ENCODE results near the gene SLC7A4.
"Not testable (repeated sequence)": the region's sequence is repeated elsewhere in the genome, so short reads cannot be mapped to it uniquely, and the experiment has no call there.

The SLC7A4 gene

DNA sequence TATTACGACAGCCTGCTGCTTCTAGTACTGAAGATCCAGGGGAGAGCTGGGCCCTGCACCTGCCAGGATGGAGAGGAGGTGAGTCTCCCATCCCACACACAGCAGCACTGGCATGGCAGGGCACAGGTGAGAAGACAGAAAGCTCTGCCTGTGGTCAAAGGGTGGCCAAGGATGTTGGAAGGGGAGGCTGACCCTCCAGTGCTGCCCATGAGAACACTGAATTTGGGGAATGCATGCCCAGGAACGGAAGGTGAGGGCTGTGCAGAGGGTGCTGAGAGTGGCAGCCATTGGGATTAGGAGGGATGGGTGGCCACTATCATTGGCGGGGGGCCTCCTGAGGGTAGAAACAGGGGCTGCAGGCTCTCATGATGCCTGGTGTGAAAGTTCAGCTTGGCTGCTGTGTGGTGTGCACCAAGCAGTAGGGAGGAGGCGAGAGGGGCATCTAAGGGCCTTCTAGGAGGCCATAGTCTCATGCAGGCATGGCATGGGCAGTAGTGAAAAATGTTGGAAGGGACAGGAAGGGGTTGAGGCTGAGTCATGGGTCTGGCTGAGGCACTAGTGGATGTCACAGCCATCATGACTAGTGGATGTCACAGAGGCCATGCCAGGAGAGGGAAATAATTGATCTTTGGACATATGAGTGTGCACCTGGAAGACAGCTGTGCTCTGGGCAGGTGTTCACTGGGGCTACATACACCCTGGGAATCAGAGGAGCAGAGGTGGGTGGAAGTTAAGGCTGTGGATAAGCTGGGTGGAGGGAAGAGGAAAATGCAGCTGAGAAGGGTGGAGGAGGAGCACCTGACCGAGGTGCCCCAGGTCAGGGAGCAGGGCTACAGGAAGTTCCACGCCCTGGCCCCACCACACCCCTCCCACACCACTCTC lies 10.9 kb upstream of the SLC7A4 start:
- DNase-seq (ENCODE audit: low spot score): no peak

DNA sequence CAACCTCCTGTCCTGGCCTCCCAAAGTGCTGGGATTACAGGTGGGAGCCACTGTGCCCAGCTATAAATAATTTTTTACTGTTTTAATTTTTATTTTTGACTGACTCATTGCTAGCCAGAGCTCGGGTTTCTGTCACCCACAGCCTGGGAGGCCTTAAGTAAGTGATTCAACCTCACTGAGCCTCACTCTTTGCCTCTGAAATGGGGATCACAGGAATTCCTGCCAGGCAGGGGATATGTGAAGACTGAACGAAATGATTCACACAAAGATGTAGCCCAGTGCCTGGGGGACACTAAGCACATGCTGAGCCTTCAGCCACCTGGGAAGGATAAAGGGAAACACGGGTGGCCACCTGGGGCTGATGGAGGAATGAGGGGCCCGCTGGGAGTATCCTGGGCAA lies 9.6 kb upstream of the SLC7A4 start:
- no peak for DNase-seq (ENCODE audit: low spot score)

DNA sequence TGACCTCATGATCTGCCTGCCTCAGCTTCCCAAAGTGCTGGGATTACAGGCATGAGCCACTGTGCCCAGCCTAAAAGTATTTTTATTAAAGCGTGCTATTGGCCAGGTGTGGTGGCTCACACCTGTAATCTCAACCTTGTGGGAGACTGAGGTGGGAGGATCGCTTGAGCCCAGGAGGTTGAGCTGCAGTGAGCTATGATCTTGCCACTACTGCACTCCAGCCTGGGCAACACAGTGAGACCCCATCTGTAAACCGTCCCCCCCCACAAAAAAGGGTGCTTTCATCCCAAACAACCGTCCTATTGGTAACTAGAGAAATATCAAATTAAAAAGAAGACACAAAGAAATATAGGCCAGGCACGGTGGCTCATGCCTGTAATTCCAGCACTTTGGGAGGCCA lies 6.8 kb upstream of the SLC7A4 start:
- not testable (repeated sequence) for DNase-seq (ENCODE audit: low spot score)

DNA sequence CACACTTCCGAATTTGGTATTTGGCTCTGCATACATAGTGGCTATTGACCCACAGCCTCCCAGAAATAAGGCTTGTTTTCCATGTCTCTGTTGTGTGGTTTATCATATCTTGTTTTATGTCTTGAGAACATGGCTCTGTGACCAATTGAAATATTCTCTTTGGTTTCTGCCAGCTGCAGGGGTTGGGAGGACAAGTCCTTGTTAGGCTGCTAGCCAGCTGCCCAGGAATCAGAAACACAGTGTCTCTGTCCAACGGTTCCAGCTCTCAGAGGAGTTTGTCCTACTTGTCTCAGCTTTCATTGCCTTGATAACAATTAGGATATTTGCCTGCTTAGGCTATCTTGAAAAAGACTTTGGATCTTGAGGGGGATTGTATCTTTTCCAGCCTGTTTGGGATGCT lies 6.0 kb upstream of the SLC7A4 start:
- no peak for DNase-seq (ENCODE audit: low spot score)

DNA sequence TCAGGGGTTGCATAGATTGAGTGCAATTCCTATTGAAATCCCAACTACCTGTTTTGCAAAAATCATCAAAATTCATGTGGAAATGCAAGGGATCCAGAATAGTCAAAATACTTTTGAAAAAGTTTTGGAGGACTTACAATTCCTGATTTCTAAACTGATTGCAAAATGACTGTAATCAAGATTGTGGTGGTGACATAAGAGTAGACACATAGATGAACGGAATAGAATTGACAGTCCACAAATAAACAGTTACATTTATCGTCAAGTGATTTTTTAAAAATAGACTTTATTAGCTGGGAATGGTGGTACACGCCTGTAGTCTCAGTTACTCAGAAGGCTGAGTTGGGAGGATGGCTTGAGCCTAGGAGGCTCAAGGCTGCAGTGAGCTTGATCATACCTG lies 2.6 kb upstream of the SLC7A4 start:
- no peak for DNase-seq (ENCODE audit: low spot score)

DNA sequence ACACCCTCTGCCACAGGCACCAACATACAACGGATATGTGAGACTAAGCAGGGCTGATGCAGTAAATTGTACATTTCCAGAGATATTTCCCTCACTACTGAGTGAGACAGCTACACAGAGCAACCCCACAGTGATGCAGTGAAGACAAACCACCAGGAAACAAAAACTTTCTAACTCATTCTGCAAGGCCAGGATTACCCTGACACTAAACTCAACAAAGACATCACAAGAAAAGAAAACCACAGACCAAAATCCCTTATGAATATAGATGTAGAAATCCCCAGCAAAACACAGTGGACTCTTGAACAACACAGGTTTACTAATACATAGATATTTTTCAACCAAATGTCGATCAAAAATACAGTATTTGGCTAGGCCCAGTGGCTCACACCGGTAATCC lies 1.5 kb upstream of the SLC7A4 start:
- no peak for DNase-seq (ENCODE audit: low spot score)

DNA sequence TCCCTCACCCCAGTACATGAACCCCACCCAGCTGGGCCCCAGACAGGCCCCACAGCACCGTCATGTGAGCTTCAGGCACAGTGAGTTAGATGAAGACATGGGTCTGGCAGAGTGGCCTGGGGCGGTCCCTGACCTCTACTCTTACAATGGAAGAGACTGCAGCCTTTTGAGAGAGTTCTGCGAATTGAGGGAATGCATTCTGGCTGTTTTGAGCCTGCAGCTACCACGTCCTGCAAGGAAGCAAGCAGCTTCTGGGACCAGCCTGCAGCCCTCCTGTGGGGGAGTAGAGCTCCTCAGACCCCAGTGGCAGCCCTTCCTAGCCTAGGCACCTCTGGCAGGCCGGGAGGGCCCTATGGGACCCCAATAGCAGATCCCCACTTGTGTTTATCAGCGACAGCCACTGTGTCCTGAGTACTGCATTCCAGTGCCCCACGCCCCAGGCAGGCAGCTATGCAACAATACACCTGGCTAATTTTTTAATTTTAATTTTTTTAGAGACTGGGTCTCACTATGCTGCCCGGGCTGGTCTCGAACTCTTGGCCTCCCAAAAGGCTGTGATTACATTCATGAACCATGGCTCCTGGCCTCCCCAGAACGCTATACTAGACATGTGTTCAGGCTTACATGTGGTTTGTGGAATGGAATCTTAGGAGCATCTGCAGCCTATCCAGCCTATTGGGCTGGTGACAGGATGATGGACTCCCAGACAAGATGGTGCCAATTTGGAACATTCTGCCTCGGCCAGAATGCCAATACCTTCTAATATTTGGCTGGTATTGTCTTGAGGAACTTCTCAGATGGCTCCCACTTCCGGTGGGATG lies 717 bp upstream of the SLC7A4 start:
- no peak for DNase-seq (ENCODE audit: low spot score)

DNA sequence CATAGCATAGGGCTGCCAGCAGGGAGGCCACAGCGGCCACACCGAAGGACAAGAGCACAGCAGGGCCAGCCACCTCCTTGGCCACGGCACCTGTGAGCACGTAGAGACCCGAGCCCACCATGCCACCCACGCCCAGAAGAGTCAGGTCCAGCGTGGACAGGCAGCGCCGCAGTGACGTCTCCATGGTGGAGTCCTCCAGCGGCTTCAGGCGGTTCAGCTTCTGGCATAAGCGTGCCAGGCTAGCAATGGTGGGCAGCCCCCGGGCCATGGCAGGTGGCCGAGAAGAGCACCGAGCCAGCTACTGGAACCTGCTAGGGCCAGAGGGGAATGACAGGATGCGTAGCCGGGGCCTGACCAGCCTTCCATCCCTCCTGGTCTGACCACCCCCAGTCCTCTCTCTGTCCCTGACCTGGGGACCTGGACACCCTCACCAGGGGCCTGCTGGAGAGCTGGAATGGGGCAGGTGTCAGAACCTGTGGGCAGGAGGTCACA lies 770 bp downstream of the SLC7A4 start:
- DNase-seq (ENCODE audit: low spot score): no peak

DNA sequence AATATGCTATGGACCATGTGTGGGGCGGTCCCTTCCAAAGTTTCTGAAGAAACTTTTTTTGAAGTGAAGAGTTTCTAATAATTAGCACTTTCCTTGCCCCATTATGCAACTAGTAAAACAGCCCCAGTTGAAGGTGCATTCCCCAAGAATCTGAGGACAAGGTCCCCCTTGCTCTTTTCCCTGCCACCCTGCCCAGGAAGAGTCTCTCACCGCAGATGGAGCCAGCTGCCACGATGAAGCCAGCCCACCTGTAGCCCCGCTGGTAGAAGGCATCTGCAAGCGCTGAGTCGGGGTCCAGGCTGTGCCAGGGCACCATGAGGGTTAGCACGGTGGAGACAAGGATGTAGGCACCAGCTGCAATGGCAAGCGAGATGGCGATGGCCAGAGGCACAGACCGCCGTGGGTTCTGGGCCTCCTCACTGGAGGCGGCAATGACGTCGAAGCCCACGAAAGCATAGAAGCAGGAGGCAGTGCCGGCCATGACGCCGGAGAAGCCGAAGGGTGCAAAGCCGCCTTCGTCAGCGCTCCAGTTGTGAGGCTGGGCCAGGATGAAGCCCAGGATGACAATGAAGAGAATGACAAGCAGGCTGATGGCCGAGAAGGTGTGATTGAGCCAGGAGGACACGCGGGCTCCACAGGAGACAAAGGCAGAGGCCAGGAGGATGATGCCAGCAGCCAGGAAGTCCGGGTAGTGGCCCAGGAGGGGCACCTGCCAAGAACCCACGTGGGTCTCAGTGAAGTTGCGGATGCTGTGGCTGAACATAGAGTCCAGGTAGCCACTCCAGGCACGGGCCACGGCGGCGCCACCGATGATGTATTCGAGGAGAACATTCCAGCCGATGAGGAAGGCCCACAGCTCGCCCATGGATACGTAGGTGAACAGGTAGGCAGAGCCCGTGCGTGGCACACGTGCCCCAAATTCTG lies 1.5 kb downstream of the SLC7A4 start:
- DNase-seq (ENCODE audit: low spot score): no peak

DNA sequence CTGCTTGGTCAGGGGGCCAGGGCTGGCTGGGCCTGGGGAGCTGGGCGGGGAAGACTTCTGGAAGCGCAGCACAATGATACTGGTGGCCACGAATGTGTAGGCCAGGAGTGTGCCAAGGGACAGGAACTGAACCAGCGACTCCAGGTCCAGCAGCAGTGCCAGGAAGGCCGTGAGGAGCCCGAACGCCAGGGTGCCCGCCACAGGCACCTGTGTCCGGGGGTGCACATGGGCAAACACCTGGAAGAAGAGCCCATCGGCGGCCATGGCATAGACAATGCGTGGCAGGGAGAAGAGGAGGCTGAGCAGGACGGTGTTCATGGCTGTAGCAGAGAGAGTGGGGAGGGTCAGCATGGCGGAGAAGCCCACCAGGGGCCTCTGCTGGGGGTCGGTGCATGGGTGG lies 2.3 kb downstream of the SLC7A4 start:
- DNase-seq (ENCODE audit: low spot score): no peak

DNA sequence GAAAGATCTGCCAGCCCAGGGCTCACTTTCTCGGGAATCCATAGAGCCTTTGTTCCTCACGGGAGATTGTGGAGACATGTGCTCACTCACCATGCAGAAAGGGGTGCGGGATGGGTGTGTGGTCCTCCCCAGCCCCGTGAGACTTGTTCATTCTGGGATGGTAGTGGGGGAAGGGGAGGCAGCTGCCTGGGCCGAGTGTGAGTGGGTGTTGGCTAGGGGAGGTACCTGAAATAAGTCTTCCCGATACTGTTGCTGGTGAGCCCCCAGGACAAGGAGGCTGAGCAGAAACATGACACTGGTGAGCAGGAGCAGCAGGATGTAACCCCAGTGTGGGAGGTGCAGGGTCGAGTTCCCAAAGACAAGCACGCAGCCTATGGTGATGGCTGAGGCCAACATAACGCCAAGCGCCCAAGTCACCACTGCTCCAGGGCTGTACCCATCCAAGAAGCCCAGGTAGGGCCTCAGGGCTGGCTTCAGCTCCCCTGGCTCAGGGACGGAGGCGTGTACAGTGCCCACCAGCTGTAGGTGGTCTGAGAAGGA lies 2.8 kb downstream of the SLC7A4 start:
- no peak for DNase-seq (ENCODE audit: low spot score)

DNA sequence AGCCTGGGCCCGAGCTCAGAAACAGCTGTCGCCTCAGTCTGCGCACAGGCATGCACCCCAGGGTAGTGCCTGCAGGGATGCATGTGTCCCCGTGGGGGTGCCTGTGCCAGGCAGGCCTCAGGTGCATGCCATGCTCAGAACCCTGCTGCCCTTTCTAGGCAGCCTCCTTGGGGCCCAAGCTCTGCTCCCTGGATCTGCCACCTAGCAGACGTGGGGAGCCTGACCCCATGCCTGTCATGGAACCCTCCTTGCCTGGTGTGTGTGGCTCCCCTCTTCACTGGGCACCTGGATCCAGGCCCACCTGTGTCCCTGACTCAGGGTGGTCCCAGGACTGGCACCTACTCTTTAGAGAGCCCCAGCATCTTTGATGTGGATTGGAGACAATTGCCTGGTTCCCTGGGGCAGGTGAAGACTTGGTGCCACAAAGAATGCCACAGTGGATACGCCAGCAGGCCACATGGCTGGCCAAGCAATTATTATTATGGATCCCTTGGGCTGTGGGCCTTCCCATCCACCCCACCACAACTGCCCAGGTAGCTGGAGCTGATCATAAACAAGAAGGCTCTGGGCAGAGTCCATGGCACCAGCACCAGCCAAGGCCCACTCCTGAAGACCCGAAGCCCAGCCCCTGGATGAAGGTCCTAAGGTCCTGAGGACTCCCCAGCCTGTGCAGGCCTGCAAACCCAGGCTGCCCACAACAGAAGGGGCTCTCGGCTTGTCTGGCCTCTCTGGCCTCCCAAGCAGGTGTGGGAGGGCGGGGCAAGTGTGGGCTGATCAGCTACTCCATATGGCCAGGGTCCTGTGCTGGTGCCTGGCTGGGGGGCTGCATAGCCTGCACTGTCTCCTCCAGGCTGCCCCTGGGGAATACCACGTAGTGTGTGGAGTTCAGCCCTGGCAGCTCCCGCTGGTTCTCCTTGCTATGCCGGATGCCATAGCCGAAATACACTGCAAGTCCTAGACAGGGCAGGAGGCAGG lies 3.8 kb downstream of the SLC7A4 start:
- DNase-seq (ENCODE audit: low spot score): no peak

DNA sequence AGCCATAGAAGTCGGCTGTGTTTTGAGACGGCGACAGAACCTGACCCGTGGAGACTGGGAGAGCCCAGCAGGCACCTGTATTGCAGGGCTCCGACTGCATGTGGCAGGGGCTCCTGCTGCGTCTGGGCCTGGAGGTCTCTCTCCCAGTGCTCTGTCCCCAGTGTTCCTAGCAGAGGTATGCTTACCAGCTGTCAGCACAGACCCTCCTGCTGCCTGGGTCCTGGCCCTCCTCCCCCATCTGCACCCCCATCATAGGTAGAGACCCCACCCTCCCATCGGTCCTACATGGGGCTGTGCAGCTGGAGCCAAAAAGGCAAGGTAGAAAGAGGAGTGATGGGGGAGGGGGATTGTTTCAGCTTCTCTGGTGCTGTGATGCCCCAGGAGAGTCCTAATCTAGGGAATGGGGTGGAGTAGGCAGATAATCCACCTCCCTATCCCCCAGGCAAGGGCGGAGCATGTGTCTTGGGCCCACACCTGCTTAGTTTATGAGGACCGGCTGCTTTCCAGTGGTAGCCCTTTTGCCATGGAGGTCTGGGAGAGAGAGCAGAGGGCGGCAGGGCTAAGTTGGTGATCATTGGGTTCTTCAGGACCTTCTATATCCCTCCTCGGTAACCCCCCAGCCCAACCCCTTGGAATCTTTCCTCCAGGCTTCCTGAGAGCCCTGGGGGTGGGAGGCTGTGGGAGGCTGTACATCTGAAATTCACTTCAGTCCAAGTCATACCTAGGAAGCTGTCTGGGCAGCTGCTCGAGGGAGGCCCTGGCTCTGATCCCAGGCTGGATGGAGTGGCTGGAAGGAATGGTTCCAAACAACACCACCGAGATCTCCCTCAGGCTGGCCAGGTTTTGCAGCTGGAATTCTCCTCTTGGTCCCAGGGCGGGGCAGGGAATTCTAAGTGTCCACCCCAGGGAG lies 5.3 kb downstream of the SLC7A4 start:
- DNase-seq (ENCODE audit: low spot score): no peak

DNA sequence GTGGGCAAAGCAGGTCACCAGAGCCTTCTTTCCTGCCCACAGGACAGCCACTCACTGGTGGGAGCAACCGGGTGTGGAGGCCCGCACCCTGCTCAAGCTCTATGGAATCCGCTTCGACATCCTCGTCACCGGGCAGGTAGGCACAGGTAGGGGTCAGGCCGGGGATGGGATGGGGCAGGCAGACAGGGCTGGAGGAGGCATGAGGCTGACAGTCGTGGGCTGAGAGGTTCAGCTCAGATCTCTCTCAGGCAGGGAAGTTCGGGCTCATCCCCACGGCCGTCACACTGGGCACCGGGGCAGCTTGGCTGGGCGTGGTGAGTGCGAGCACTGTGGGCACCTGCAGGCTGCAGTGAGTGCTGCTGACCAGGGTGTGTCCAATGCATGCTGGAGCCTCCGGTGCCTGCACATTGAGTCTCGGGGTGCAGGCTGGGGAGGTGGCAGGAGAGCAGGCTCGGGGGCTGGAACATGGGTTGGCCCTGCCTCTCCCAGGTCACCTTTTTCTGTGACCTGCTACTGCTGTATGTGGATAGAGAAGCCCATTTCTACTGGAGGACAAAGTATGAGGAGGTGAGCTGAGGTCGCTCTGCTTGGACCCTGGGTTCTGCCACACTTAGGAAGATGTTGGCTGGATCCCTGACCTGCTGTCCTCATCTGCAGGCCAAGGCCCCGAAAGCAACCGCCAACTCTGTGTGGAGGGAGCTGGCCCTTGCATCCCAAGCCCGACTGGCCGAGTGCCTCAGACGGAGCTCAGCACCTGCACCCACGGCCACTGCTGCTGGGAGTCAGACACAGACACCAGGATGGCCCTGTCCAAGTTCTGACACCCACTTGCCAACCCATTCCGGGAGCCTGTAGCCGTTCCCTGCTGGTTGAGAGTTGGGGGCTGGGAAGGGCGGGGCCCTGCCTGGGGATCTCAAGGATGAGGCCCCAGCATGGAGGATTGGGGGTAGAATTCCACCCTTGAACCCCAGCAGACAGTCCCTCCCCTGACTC lies 6.3 kb downstream of the SLC7A4 start:
- no peak for DNase-seq (ENCODE audit: low spot score)

DNA sequence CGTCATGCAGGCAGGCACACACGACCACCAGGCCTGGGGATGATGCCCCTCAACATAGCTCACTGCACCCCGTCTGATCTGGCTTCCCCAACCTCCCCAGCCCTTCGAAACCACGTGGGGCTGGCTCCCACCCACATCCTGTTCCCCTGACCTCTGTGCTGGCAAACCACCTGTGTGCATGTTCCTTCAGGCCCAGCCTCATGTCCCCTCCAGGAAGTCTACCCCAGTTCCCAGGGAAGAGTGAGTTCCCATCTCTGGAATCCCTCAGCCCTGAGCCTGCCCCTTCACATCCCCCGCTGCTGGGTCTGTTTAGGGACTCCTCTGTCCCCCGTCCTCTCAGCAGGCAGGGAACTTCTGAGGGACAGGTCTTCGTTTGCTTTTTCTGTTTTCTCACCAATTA lies 7.1 kb downstream of the SLC7A4 start:
- DNase-seq (ENCODE audit: low spot score): no peak

DNA sequence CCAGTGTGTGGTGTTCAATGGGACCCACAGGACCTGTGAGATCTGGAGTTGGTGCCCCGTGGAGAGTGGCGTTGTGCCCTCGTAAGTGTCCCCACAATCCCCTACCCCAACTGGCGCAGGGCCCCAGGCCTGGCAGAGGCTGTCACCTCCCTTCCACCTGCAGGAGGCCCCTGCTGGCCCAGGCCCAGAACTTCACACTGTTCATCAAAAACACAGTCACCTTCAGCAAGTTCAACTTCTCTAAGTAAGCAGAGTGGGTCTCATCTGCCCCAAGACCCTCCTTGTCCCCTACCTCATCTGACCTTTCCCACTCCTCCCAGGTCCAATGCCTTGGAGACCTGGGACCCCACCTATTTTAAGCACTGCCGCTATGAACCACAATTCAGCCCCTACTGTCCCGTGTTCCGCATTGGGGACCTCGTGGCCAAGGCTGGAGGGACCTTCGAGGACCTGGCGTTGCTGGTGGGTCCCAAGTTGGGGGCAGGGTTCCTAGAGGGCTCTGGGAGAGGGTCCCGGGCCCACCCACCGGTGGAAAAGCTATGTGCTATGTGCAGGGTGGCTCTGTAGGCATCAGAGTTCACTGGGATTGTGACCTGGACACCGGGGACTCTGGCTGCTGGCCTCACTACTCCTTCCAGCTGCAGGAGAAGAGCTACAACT lies 9.3 kb downstream of the SLC7A4 start:
- DNase-seq (ENCODE audit: low spot score): no peak

DNA sequence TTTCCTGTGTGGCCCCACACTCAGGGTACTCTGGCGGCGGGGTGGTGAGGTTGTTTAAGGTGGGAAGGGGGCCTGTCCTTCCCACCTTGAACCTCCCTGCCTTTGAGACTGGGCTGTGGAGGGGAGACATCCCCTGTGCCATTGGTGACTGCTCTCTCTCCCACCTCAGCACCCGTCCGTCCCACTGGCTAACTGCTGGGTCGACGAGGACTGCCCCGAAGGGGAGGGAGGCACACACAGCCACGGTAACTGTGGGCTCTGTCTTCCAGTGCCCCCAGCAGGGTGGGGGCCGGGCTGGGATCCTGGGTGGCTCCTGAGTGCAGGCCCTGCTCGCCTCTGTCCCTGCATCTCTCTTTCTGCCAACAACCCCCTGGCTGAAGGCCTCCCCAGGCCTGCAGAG lies 9.9 kb downstream of the SLC7A4 start:
- DNase-seq (ENCODE audit: low spot score): no peak
